GM06990 (cell line): ENCODE measurements around the gene ERO1A.

Experiments
- DNase-seq: peaks from one replicate; pipeline ENCODE4 v3.0.0-alpha.2; 2011; ENCODE audit not compliant: insufficient read length; ENCODE audit errors: extremely low read depth
- H3K27me3 ChIP-seq: replicated peaks from 2 replicates; pipeline ENCODE4 v1.6.0; 2011; ENCODE audit warnings: low read length; ENCODE audit not compliant: control insufficient read depth, insufficient read depth
- H3K36me3 ChIP-seq: 2 replicates; pipeline ENCODE4 v1.5.1; 2011; ENCODE audit warnings: low read length; ENCODE audit not compliant: control insufficient read depth, insufficient read depth
- H3K4me3 ChIP-seq: replicated peaks from 2 replicates; pipeline ENCODE4 v1.5.1; 2011; ENCODE audit warnings: low read depth, mild to moderate bottlenecking, control low read depth, low read length
- CTCF ChIP-seq: IDR thresholded peaks from 2 replicates; pipeline ENCODE4 v1.5.1; 2011; ENCODE audit warnings: low read length, control low read depth, mild to moderate bottlenecking, inconsistent platforms; ENCODE audit not compliant: insufficient read depth, poor library complexity, severe bottlenecking

The ERO1A gene

GRCh38 chr14:52598568-52598967 lies 96.8 kb downstream of the ERO1A start:
- H3K27me3 ChIP-seq = no peaks in the 10 kb centered on the region
- TF ChIP-seq CTCF = no peak
- no peak overlapping the region for H3K4me3 ChIP-seq
- no peak for DNase-seq
- no peaks in the 10 kb centered on the region for H3K36me3 ChIP-seq

- Histone ChIP-seq H3K27me3 (no peaks in the 10 kb centered on the region), H3K4me3 (no peak overlapping the region)
- DNase-seq = no peak
Measured at GRCh38 chr14:52596861-52597260, 98.5 kb downstream of the ERO1A start.

GRCh38 chr14:52596320-52596719 lies 99.0 kb downstream of the ERO1A start:
- no peak overlapping the region for H3K4me3 ChIP-seq
- DNase-seq = no peak
- H3K27me3 ChIP-seq = no peaks in the 10 kb centered on the region
- no peak for TF ChIP-seq CTCF
- no peaks in the 10 kb centered on the region for H3K36me3 ChIP-seq

More at GRCh38 chr14:52596861-52597260, 98.5 kb downstream of the ERO1A start:
- H3K36me3 ChIP-seq = no peaks in the 10 kb centered on the region
- no peak for TF ChIP-seq CTCF

GRCh38 chr14:52590318-52590717 lies 105.0 kb downstream of the ERO1A start:
- TF ChIP-seq CTCF = no peak
- Histone ChIP-seq H3K27me3 (no peaks in the 10 kb centered on the region), H3K4me3 (no peak overlapping the region), H3K36me3 (no peaks in the 10 kb centered on the region)
- DNase-seq = no peak
